Fibroblast of the conjunctiva (primary cell): Measurements from ENCODE around the gene SPIB.
"Not testable (repeated sequence)": the region's sequence is repeated elsewhere in the genome, so short reads cannot be mapped to it uniquely, and the experiment has no call there.

Experiments used
- DNase-seq: peaks from one replicate; pipeline ENCODE4 v3.0.0-alpha.2; 2010; ENCODE audit warnings: low read depth

Gene SPIB

GRCh38 chr19:50468818-50469217 lies 50.1 kb downstream of the SPIB start:
- no peak for DNase-seq

GRCh38 chr19:50473336-50473735 lies 54.6 kb downstream of the SPIB start:
- not testable (repeated sequence) for DNase-seq

DNA sequence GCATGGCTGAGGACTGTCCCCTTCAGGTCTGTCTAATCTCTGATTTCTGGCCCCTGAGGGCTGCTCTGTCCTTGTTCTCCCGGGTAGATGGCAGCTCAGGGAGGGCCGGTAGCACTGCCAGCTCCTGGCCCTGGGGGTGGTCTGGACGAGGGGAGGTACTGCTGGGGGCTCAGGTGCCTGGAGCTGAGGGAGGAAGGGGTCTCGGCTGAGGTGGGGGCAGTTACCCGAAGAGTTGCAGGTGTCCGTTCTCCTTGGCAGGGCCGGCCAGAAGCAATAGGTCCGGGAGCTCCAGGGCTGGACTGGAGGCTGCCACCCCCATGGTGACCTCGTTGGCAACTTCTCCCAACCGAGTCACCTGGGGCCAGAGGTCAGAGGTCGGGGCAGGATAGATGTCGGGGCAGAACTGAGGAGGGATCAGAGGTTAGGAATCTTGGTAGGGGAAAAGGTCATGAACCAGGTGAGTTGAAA lies 56.4 kb downstream of the SPIB start:
- no peak for DNase-seq

DNA sequence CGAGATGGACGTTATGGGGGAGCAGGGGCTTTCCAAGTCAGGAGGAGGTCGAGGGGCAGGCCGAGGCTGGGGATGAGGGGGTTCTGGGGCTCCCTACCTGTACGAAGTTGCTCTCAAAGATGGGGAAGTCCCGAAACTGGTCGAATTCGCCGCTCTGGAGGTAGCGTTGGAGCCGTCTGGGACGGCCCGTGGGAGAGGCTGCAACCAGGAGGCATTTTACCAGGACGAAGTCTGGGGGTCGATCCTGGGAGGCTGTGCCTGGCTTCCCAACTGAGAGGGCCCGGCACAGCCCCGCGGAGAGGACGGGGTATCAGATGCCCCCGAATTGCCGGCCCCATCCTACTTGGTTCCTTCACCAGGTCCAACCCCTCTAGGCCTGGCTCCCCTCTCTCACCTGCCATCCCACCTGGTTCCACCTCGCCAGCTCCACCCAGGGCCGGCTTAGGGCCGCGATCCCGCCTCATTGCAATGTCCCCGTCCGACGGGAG lies 57.0 kb downstream of the SPIB start:
- DNase-seq = no peak

DNA sequence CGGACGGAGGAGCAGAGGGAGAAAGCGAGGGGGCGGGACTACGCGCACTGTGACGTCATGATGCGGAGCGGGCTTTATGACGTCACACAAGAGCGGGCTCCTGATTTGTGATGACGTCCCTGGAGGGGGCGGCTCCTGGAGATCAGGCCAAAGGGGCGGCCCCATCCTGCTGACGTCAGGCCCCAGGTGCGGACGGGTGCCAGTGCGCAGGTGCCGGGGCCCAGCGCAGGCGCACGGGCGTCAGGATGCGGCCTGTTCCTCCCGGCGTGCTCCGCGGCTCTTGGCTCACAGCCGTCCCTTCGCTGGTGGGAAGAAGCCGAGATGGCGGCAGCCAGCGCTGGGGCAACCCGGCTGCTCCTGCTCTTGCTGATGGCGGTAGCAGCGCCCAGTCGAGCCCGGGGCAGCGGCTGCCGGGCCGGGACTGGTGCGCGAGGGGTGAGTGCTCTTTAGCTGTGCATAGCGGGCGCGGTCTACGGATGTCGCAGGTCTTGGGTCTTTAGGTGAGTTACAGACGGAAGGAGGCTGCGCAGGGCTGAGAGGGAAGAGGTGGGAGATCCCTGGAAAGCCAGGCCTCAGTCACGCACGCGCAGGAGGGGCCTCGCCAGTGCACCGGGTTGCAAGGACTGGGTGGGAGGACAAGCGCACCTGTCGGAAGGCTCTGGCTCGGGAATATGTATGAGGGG lies 57.6 kb downstream of the SPIB start, which contains the start of the genes EMC10 and GARIN5A:
Gene EMC10, plus strand, starts transcription at position 284 of the 683 bp plus-strand sequence. Its CDS starts 38 bp downstream, at position 322.
Gene GARIN5A, minus strand, starts transcription at position 625 of the 683 bp plus-strand sequence. Its CDS starts 460 bp downstream, at position 165.
- DNase-seq = peak; percentile 89

DNA sequence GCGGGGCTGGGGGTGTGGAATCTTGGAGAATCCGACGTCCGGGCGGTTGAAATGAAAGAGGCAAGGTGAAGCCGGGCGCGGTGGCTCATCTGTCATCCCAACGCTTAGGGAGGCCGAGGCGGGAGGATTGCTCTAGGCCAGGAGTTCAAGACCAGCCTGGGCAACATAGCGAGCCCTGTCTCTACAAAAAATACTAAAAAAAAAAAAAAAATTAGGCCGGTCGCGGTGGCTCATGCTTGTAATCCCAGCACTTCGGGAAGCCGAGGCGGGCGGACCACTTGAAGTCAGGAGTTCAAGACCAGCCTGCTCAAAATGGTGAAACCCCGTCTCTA lies 58.1 kb downstream of the SPIB start:
- DNase-seq = no peak

DNA sequence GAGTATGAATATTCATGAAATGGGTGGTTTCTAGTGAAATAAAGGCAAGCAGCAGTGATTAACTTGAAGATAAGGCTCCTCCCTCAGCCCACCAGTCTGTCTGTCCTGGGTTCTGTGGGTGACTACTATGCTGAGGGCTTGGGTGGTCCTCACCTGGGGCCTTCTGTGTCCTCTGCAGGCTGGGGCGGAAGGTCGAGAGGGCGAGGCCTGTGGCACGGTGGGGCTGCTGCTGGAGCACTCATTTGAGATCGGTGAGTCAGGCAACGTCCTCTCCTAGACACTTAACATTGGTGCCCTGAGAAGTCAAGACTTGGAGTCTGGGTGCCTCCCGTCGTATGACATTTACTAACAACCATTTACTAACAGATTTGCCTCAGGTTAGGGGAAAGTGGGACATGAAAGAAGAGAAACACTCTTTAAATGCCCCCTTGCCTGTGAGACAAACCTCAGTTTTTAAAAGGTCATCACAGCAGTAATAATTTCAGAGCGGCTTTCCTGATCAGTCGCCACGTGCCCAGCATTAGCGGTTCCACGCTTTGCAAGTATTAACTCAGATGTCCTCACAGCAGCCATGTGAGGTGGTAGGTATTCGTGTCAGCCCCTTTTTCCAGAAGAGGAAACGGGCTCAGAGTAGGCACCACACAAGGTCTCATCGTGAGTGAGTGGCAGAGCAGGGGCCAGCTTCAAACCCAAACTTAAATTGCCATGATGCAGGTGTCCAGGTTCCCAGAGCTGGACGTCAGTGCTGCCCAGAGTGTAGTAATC lies 59.2 kb downstream of the SPIB start:
- DNase-seq = no peak

DNA sequence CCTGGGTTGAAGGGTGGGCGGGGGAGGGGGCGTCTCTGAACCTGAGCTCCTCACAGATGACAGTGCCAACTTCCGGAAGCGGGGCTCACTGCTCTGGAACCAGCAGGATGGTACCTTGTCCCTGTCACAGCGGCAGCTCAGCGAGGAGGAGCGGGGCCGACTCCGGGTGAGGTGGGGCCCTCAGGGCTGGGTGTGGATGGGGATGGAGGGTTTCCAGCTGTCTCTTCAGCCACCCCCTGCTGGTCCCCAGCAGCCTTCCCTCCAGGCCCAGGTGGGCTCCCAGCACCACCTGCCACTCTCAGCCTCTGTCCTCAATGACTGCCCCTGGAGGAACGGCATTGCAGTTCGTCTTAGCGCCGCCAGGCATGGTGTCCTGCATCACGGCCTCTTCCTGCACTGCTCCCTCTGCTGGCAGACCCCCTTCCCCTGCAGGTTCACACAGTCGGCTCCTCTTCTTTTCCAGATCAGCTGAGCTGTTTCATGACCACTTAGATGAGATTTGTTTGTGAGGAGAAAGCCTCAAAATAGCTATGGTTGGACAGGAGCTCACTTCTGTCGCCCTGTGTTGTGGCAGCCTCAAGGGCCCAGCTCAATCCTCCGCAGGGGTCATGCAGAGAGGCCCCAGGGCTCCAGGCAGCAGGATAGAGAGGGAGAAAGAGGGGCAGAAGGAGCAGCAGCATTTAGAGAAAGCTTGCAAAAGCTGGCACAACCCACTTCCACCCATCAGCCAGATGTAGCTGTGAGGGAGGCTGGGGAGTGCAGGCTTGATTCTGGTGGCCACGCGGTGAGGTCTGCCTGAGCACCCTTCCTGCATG lies 60.4 kb downstream of the SPIB start:
- DNase-seq = no peak

GRCh38 chr19:50479761-50480251 lies 61.1 kb downstream of the SPIB start:
- DNase-seq = no peak

GRCh38 chr19:50480281-50481111 lies 61.8 kb downstream of the SPIB start:
- DNase-seq = no peak
